WTC11 (cell line): Measurements from ENCODE around the gene EXOC4. TPM values are rescaled to one million over a fixed set of nuclear protein-coding genes. Genes with fewer than 3 reads are reported as not detected.

Source experiments
- ATAC-seq: fragments of 200-7000 bp; cut with Tn5 transposase; 2 replicates; pipeline ENCODE4 v1.10.0; 2021; ENCODE audit warnings: mild to moderate bottlenecking, moderate library complexity
- CTCF ChIA-PET: fragments of 300-600 bp; sonication (Branson Sonifier 250); formaldehyde crosslinking; loops from one replicate; lab custom pipeline; 2021; ENCODE audit warnings: antibody characterized with exemption; lab: Charles Lee
- POLR2A ChIA-PET: fragments of 350-600 bp; sonication (Branson Sonifier 250); formaldehyde crosslinking; loops from one replicate; lab custom pipeline; 2021; ENCODE audit warnings: antibody characterized with exemption; lab: Charles Lee
- DNase-seq: peaks from one replicate; pipeline ENCODE4 v3.0.0; 2021; ENCODE audit warnings: low spot score
- H3K27ac Mint-ChIP-seq: 2 replicates; pipeline ENCODE4 v1.8.0; 2021; ENCODE audit warnings: mixed read lengths
- H3K27me3 Mint-ChIP-seq: 2 replicates; pipeline ENCODE4 v1.8.0; 2021; ENCODE audit warnings: low read depth, mild to moderate bottlenecking, moderate library complexity, mixed read lengths
- H3K36me3 Mint-ChIP-seq: 2 replicates; pipeline ENCODE4 v1.8.0; 2021; ENCODE audit warnings: mixed read lengths
- H3K4me1 Mint-ChIP-seq: 2 replicates; pipeline ENCODE4 v1.8.0; 2022; ENCODE audit warnings: mixed read lengths
- H3K4me3 Mint-ChIP-seq: 2 replicates; pipeline ENCODE4 v1.8.0; 2021; ENCODE audit warnings: mild to moderate bottlenecking, moderate library complexity, mixed read lengths
- H3K9me3 Mint-ChIP-seq: 2 replicates; pipeline ENCODE4 v1.8.0; 2021; ENCODE audit warnings: mixed read lengths
- E2F1 ChIP-seq: sonication (generic); formaldehyde crosslinking; IDR thresholded peaks from 2 replicates; pipeline ENCODE4 v1.8.0; 2022; ENCODE audit warnings: mild to moderate bottlenecking, missing genetic modification reagents
- IRF2 ChIP-seq: sonication (generic); formaldehyde crosslinking; IDR thresholded peaks from 2 replicates; pipeline ENCODE4 v1.8.0; 2022; ENCODE audit warnings: low read depth, missing genetic modification reagents, borderline replicate concordance
- JAZF1 ChIP-seq: fragments of 250-450 bp; sonication (Bioruptor Pico); IDR thresholded peaks from 2 replicates; pipeline ENCODE4 v1.9.0; 2021; ENCODE audit warnings: moderate library complexity, mild to moderate bottlenecking, inconsistent platforms
- MLX ChIP-seq: sonication (generic); formaldehyde crosslinking; IDR thresholded peaks from 2 replicates; pipeline ENCODE4 v1.8.1; 2023; ENCODE audit warnings: mild to moderate bottlenecking, missing genetic modification reagents, moderate library complexity
- PREB ChIP-seq: sonication (generic); formaldehyde crosslinking; IDR thresholded peaks from 2 replicates; pipeline ENCODE4 v1.8.1; 2022; ENCODE audit warnings: mild to moderate bottlenecking, missing genetic modification reagents, moderate library complexity, borderline replicate concordance
- SMAD3 ChIP-seq: sonication (generic); formaldehyde crosslinking; IDR thresholded peaks from 2 replicates; pipeline ENCODE4 v1.8.0; 2022; ENCODE audit warnings: missing genetic modification reagents, mild to moderate bottlenecking, borderline replicate concordance
- SP1 ChIP-seq: sonication (generic); formaldehyde crosslinking; conservative IDR thresholded peaks from 2 replicates; pipeline ENCODE4 v1.8.1; 2022; ENCODE audit warnings: missing genetic modification reagents
- TCF7 ChIP-seq: sonication (generic); formaldehyde crosslinking; IDR thresholded peaks from 2 replicates; pipeline ENCODE4 v1.8.0; 2022; ENCODE audit warnings: mild to moderate bottlenecking, low read depth, missing genetic modification reagents, moderate library complexity
- TEAD4 ChIP-seq: sonication (generic); formaldehyde crosslinking; IDR thresholded peaks from 2 replicates; pipeline ENCODE4 v1.8.0; 2022; ENCODE audit warnings: mild to moderate bottlenecking, missing genetic modification reagents
- ZNF219 ChIP-seq: sonication (generic); formaldehyde crosslinking; IDR thresholded peaks from 2 replicates; pipeline ENCODE4 v1.8.0; 2023; ENCODE audit warnings: missing genetic modification reagents, mild to moderate bottlenecking, borderline replicate concordance
- ZNF263 ChIP-seq: sonication (generic); formaldehyde crosslinking; IDR thresholded peaks from 2 replicates; pipeline ENCODE4 v1.8.1; 2022; ENCODE audit warnings: low read depth, mild to moderate bottlenecking, moderate library complexity, missing genetic modification reagents
- ZNF416 ChIP-seq: fragments of 250-450 bp; sonication (Bioruptor Pico); IDR thresholded peaks from 2 replicates; pipeline ENCODE4 v1.9.0; 2021; ENCODE audit warnings: mild to moderate bottlenecking, inconsistent platforms
- total RNA-seq: library from RNA; stranded (reverse); gene quantifications from 3 replicates; pipeline ENCODE4 v1.2.3, GENCODE V29; 2021
- TF ChIP-seq, protein P1 (sequence below): sonication (generic); formaldehyde crosslinking; IDR thresholded peaks from 2 replicates; pipeline ENCODE4 v1.8.1; 2023; ENCODE audit warnings: mild to moderate bottlenecking, moderate library complexity, missing genetic modification reagents
- TF ChIP-seq, protein P2 (sequence below): sonication (generic); formaldehyde crosslinking; IDR thresholded peaks from 2 replicates; pipeline ENCODE4 v1.8.1; 2023; ENCODE audit warnings: mild to moderate bottlenecking, missing genetic modification reagents
- TF ChIP-seq, protein P3 (sequence below): sonication (generic); formaldehyde crosslinking; IDR thresholded peaks from 2 replicates; pipeline ENCODE4 v1.8.1; 2022; ENCODE audit warnings: low read depth, mild to moderate bottlenecking, moderate library complexity, missing genetic modification reagents, borderline replicate concordance
- TF ChIP-seq, protein P4 (sequence below): sonication (generic); formaldehyde crosslinking; IDR thresholded peaks from 2 replicates; pipeline ENCODE4 v1.8.1; 2023; ENCODE audit warnings: mild to moderate bottlenecking, missing genetic modification reagents, borderline replicate concordance

The EXOC4 gene
- total RNA-seq, 1 experiment from 2014 or later: 62.0 TPM

DNA sequence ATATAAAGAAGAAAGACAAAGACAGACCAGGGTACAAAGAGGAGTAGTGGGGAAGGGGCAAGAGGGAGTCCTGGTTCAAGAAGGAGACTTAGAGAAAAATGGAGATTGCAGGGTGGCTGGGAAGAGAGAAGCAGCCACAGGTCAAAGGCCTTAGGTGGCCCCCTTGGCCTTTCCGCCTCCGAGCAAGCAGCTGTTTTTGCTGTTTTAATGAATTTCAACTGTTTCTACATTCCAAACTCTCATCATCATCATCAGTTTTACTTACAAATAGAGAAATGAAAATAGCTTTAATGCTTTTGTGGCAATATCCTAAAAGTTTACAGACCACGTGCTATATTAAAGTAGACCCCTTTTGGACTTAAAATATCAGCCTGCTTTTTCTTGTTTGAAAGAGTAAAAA is 399.7 kb downstream of the EXOC4 start (continued):
- TF ChIP-seq, protein P1, sequence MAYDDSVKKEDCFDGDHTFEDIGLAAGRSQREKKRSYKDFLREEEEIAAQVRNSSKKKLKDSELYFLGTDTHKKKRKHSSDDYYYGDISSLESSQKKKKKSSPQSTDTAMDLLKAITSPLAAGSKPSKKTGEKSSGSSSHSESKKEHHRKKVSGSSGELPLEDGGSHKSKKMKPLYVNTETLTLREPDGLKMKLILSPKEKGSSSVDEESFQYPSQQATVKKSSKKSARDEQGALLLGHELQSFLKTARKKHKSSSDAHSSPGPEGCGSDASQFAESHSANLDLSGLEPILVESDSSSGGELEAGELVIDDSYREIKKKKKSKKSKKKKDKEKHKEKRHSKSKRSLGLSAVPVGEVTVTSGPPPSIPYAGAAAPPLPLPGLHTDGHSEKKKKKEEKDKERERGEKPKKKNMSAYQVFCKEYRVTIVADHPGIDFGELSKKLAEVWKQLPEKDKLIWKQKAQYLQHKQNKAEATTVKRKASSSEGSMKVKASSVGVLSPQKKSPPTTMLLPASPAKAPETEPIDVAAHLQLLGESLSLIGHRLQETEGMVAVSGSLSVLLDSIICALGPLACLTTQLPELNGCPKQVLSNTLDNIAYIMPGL (CRISPR knock-in tag): no peak
- TF ChIP-seq E2F1 (CRISPR knock-in tag) (no peak), TEAD4 (CRISPR knock-in tag) (no peak), SP1 (CRISPR knock-in tag) (no peak), JAZF1 (no peak), PREB (no peak)

DNA sequence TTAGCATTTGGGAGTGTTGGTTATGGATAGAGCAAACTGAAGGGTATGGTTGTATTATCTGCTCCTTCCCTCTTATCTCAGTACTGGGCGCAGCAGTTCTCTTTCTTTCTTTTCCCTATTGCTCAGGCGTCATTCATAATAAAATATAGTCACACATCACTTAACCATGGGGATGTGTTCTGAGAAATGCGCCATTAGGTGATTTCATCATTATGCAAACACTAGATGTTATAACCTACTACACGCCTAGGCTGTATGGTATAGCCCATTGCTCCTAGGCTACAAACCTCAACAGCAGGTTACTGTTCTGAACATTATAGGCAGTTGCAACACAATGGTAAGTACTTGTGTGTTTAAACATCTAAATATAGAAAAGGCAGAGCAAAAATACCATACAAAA is 401.7 kb downstream of the EXOC4 start:
- Mint-ChIP-seq H3K27ac (no peak overlapping the region), H3K4me3 (no peak overlapping the region), H3K27me3 (no peaks in the 10 kb centered on the region), H3K36me3 (no peaks in the 10 kb centered on the region), H3K4me1 (no peaks in the 10 kb centered on the region), H3K9me3 (no peaks in the 10 kb centered on the region)
- ATAC-seq (no peak), DNase-seq (no peak)
- ChIA-PET POLR2A (no interaction called here), CTCF (no interaction called here)
- TF ChIP-seq TCF7 (CRISPR knock-in tag) (no peak), ZNF416 (no peak), ZNF263 (CRISPR knock-in tag) (no peak), MLX (CRISPR knock-in tag) (no peak), SMAD3 (CRISPR knock-in tag) (no peak), SP1 (CRISPR knock-in tag) (no peak), ZNF219 (CRISPR knock-in tag) (no peak), IRF2 (CRISPR knock-in tag) (no peak)
- TF ChIP-seq, protein P2, sequence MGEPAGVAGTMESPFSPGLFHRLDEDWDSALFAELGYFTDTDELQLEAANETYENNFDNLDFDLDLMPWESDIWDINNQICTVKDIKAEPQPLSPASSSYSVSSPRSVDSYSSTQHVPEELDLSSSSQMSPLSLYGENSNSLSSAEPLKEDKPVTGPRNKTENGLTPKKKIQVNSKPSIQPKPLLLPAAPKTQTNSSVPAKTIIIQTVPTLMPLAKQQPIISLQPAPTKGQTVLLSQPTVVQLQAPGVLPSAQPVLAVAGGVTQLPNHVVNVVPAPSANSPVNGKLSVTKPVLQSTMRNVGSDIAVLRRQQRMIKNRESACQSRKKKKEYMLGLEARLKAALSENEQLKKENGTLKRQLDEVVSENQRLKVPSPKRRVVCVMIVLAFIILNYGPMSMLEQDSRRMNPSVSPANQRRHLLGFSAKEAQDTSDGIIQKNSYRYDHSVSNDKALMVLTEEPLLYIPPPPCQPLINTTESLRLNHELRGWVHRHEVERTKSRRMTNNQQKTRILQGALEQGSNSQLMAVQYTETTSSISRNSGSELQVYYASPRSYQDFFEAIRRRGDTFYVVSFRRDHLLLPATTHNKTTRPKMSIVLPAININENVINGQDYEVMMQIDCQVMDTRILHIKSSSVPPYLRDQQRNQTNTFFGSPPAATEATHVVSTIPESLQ (CRISPR knock-in tag): no peak
- TF ChIP-seq, protein P3, sequence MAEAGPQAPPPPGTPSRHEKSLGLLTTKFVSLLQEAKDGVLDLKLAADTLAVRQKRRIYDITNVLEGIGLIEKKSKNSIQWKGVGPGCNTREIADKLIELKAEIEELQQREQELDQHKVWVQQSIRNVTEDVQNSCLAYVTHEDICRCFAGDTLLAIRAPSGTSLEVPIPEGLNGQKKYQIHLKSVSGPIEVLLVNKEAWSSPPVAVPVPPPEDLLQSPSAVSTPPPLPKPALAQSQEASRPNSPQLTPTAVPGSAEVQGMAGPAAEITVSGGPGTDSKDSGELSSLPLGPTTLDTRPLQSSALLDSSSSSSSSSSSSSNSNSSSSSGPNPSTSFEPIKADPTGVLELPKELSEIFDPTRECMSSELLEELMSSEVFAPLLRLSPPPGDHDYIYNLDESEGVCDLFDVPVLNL (CRISPR knock-in tag): no peak
- TF ChIP-seq, protein P4, sequence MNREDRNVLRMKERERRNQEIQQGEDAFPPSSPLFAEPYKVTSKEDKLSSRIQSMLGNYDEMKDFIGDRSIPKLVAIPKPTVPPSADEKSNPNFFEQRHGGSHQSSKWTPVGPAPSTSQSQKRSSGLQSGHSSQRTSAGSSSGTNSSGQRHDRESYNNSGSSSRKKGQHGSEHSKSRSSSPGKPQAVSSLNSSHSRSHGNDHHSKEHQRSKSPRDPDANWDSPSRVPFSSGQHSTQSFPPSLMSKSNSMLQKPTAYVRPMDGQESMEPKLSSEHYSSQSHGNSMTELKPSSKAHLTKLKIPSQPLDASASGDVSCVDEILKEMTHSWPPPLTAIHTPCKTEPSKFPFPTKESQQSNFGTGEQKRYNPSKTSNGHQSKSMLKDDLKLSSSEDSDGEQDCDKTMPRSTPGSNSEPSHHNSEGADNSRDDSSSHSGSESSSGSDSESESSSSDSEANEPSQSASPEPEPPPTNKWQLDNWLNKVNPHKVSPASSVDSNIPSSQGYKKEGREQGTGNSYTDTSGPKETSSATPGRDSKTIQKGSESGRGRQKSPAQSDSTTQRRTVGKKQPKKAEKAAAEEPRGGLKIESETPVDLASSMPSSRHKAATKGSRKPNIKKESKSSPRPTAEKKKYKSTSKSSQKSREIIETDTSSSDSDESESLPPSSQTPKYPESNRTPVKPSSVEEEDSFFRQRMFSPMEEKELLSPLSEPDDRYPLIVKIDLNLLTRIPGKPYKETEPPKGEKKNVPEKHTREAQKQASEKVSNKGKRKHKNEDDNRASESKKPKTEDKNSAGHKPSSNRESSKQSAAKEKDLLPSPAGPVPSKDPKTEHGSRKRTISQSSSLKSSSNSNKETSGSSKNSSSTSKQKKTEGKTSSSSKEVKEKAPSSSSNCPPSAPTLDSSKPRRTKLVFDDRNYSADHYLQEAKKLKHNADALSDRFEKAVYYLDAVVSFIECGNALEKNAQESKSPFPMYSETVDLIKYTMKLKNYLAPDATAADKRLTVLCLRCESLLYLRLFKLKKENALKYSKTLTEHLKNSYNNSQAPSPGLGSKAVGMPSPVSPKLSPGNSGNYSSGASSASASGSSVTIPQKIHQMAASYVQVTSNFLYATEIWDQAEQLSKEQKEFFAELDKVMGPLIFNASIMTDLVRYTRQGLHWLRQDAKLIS (CRISPR knock-in tag): no peak
